ENCODE results near the gene NIPA2.

NIPA2 gene

GRCh38 chr15:22811640-22812039, 26.8 kb upstream of the NIPA2 start:
- no peak for DNase-seq (ENCODE audit: low spot score)
- POLR2A ChIA-PET (ENCODE audit: low non-redundant PET) = no interaction called here
- H3K27ac ChIP-seq = no peak overlapping the region
- no peak for TF ChIP-seq CTCF (conservative IDR thresholded peaks at IDR 0.05; ENCODE audit: low read depth)
- CTCF ChIA-PET = interaction anchor here (1.2 kb wide), 1 partner anchor 26 kb away, joined by 3 read pairs; no protein-coding TSS in a partner anchor

GRCh38 chr15:22813844-22814243, 24.6 kb upstream of the NIPA2 start:
- CTCF ChIA-PET = no interaction called here
- POLR2A ChIA-PET (ENCODE audit: low non-redundant PET) = no interaction called here
- no peak for DNase-seq (ENCODE audit: low spot score)
- H3K27ac ChIP-seq = no peak overlapping the region
- no peak for TF ChIP-seq CTCF (conservative IDR thresholded peaks at IDR 0.05; ENCODE audit: low read depth)

GRCh38 chr15:22815766-22816165, 22.7 kb upstream of the NIPA2 start:
- DNase-seq (ENCODE audit: low spot score) = no peak
- no peak overlapping the region for H3K27ac ChIP-seq
- POLR2A ChIA-PET (ENCODE audit: low non-redundant PET) = no interaction called here
- TF ChIP-seq CTCF (conservative IDR thresholded peaks at IDR 0.05; ENCODE audit: low read depth) = no peak
- CTCF ChIA-PET = interaction anchor here (0.7 kb wide), 1 partner anchor 769 kb away, joined by 4 read pairs; no protein-coding TSS in a partner anchor

GRCh38 chr15:22819651-22820050, 18.8 kb upstream of the NIPA2 start:
- no peak overlapping the region for H3K27ac ChIP-seq
- ChIA-PET POLR2A (ENCODE audit: low non-redundant PET) (no interaction called here), CTCF (no interaction called here)
- no peak for TF ChIP-seq CTCF (conservative IDR thresholded peaks at IDR 0.05; ENCODE audit: low read depth)
- no peak for DNase-seq (ENCODE audit: low spot score)

- POLR2A ChIA-PET (ENCODE audit: low non-redundant PET) = no interaction called here
- no peak for DNase-seq (ENCODE audit: low spot score)
- H3K27ac ChIP-seq = no peak overlapping the region
- CTCF ChIA-PET = no interaction called here
- no peak for TF ChIP-seq CTCF (conservative IDR thresholded peaks at IDR 0.05; ENCODE audit: low read depth)
Measured at GRCh38 chr15:22823495-22824128, 14.9 kb upstream of the NIPA2 start.

GRCh38 chr15:22827125-22827524, 11.3 kb upstream of the NIPA2 start:
- POLR2A ChIA-PET (ENCODE audit: low non-redundant PET) = no interaction called here
- H3K27ac ChIP-seq = no peak overlapping the region
- CTCF ChIA-PET = interaction anchor here (1.6 kb wide), 1 partner anchor 12 kb away, joined by 4 read pairs; the partner anchor contains the start of gene NIPA2
- TF ChIP-seq CTCF (conservative IDR thresholded peaks at IDR 0.05; ENCODE audit: low read depth) = no peak
- no peak for DNase-seq (ENCODE audit: low spot score)

All from RWPE1 (cell line).